GM18861 (cell line): ENCODE measurements around the gene PRKAR1B.

ENCODE experiments used
- ATAC-seq: cut with Tn5 transposase; IDR thresholded peaks from one replicate; pipeline ENCODE4 v1.9.1; 2021; ENCODE audit not compliant: unreplicated experiment

The PRKAR1B gene

GRCh38 chr7:545470-545869, 181.6 kb downstream of the PRKAR1B start:
- no peak for ATAC-seq

DNA sequence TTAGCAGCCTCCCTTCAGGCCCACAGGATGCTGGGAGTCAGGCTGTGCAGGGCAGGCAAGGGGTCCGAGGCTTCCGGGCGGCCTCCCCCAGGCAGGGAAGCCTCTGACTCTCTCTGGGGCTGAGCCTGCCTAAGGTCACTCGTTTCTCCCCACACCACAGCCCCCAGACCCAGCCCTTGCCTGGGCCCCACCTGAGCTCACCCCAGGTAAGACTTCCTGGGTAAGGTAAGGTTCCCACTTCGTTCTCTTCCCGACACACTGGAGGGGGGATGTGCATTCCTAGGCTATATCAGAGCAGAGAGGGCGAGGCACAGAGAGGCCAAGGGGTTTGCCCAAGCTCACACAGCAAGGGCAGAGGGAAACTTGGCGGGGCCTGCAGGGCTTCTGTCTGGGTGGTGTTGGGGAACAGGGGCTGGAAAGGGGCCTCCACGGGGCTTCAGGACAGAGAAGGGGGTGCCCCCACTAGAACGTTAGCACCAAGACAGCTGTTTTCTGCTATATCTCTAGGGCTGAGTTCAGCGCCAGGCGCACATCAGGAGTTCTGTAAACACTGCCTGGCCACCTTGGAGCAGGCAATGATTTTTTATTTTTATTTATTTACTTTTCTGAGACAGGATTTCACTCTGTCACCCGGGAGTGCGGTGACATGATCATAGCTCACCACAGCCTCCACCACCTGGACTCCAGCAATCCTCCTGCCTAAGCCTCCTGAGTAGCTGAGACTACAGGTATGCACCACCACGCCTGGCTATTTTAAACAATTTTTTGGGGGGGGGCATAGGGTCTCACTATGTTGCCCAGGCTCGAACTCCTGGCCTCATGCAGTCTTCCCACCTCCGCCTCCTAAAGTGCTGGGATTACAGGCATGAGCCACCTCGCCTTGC, 182.5 kb downstream of the PRKAR1B start:
- no peak for ATAC-seq

GRCh38 chr7:543501-544337, 183.4 kb downstream of the PRKAR1B start:
- no peak for ATAC-seq

GRCh38 chr7:542713-543500, 184.2 kb downstream of the PRKAR1B start:
- ATAC-seq: no peak

- ATAC-seq: no peak
Observed at GRCh38 chr7:542131-542712, 184.9 kb downstream of the PRKAR1B start.

DNA sequence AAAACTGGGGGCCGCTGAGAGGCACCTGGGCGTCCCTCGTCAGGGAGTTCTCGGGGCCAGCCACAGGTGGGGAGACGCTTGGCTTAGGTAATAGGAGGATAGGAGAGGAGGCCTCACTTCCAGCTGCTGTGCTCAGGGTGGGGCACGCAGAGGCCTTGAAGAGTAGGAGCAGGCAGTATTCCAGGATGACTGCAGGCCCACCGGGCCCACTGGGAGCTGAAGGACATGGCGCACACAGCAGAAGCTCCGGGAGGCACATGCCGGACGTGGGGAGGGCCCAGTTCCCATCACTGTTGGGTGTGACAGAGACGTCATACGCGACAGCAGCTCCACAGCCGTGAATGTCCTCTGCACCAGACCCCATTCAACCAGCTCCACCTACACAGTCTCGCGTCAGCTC, 185.4 kb downstream of the PRKAR1B start:
- no peak for ATAC-seq

GRCh38 chr7:540997-541396, 186.1 kb downstream of the PRKAR1B start:
- ATAC-seq: no peak

GRCh38 chr7:540579-540978, 186.5 kb downstream of the PRKAR1B start:
- ATAC-seq: no peak

DNA sequence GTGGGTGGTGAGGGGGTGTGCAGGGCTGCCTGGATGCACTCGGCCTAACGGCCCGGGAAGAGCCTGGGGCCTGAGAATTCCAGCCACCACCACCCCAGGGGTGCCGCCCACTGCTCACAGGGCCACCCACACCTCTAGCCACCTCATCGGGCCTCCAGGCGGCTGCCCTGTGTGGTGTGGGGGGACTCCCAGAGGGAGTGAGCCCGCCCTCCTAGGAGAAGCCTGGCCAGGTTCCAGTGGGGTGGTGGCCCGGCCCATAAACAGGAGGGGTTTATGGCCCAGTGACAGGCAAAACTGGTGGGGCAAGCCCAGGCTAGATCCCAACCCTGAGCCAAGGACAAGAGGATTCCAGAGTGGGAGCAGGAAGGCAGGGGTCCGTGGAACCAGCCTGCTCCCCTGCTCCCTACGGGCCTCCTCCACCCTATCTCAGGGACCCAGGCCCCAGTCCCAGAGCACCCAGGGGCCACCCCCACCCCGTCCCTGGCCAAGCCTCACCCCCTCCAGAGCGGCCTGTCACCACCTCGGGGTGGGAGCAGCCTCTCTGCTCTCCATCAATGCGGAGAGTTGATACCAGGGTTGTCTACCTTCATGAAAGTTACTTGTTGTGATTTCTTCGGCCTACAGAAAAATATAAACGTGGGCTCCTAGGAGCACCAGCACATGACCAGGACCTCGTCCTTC, 187.2 kb downstream of the PRKAR1B start:
- no peak for ATAC-seq

DNA sequence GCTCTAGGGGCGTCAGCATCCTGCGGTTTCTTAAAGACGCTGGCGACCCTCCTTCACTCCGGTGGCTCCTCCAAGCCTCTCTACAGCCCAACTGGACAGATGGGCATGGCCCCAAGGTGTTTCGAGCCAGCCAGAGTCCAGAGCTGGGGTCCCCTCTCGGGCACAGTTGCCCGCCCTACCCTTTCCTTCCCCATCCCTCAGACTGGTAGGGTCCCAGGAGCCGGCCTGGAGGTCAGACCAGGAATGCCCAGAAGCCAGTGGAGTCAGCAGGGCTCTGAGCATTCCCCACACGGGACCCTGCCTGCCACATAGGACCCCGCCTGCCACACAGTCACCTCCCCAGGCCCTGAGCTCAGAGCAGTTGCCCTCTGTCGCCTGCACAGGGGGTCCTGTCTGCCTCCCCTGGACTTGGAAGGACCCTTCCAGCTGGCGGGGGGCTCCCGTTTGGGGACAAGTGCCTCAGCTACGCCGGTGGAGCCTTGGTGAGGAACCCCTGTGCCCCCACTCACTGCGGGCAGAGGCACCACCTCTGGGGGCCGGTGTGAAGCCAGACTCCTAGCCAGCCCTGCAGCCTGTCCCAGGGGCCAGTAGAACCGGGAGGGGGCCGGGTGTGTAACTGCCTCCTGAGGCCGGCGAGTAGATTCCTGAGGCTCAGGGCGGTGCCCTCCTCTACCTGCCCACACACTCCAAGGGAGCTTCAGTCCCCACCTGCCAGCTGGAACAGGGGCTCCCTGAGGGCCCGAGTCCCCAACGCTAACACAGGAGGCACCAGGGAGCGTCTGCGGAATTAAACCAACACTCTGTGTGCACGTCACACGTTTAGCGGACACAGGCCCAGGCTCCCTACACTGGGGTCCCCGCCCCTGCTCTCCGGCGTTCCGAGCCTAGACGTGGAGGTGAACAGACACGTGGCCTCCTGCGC, 188.1 kb downstream of the PRKAR1B start:
- ATAC-seq: no peak

DNA sequence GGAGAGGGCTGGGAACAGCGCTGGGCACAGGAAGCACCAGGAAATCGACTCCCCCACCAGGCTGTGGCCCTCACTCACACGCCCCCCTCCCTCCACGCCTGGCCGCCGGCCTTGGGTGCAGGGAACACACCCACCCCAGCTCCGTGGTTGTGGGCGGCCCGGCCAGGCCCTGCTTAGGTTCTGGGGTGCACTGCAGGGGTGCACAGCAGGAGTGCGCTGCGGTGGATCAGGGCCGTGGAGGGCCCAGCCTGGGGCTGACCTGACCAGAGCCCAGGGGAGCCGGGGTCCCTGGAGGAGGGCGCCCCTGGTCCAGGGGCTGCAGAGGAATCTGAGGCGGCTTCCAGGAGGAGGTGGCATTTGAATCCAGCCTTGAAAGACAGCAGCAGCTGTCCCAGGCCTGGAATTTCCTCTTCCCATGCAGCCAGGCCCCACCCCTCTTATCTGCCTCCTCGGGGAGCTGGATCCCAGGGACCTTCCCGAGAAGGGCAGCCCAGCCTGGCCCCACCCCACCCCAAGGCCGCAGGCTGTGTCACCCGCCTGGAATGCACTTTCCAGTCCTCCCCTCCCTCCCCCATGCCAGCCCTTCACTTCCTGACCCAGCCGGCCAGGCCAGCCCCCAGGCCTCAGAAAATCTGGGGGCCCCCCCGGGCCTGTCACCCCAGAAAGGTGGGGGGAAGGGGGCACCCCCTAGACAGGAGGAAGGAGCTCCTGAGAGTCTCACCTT, 189.0 kb downstream of the PRKAR1B start:
- no peak for ATAC-seq

GRCh38 chr7:536231-536630, 190.8 kb downstream of the PRKAR1B start:
- ATAC-seq: no peak

- ATAC-seq: no peak
Observed at GRCh38 chr7:534959-535358, 192.1 kb downstream of the PRKAR1B start.

DNA sequence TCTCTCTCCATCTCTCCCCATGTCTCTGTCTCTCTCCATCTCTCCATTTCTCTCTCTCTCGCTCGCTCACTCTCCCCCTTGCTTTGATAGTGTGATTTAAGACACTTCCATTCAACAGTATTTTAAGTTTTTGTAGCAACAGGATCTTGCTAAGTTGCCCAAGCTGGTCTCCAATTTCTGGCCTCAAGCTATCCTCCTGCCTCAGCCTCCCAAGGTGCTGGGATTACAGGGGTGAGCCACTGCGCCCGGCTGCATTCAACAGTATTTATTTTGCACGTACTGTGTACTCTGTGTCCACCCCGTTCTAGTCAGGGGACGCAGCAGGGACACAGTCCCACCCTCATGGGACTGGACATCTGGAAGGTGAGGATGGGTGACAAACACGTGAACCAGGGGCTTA, 193.0 kb downstream of the PRKAR1B start:
- ATAC-seq: no peak

DNA sequence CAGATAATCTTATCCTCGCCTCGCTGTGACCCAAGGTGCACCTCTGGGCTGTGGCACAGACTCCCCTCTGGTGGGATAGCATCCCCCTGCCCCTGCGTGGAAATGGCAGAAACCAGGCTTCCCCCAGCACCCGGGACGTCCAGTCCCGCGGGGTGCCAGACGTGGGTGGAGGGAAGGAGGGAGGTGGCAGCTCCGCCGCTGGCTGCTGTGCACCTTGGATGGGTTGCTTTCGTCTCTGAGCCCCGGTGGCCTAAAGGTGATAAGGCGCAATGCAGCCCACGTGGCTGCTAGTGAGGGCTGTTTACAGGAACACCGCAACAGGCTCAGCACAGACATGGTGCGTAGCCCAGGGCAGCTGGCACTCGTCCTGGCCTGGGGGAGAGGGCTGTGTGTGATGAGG, 193.8 kb downstream of the PRKAR1B start:
- ATAC-seq: no peak

DNA sequence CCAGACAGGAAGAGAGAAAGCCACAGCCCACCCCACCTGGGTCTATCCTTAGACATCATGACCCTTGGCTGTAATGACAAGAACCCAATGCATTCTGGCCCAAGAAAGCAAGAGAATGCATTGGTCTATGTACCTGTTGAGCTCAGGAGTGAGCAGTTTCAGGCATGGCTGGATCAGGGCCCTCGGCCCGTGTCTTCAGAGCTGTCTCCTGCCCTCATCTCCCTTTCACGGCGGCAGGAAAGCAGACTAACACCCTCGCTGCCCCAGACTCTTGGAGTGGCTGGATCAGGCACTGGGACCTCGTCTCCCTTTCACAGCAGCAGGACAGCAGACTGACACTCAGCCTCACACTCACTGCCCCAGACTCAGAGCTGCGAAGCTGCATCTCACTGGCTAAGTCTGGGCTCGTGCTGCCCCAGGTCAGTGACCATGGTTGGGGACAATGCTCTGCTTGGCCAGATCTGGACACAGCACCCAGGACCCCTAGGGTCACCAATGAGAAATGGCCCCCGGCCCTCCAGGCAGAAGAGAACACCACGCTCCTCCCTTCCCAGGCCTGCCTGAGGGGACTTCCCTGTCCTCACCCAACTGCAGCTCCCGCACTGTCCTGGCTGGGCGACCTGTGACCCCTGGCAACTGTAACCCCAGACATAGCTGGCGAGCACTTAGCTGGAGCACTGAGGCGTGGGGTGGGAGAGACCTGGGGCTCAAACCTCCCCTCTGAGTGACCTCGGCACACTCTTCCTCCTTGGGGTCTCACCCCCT, 194.5 kb downstream of the PRKAR1B start:
- no peak for ATAC-seq

GRCh38 chr7:531777-532176, 195.3 kb downstream of the PRKAR1B start:
- no peak for ATAC-seq

GRCh38 chr7:528451-528850, 198.6 kb downstream of the PRKAR1B start:
- no peak for ATAC-seq
